HG02798 (cell line): Measurements from ENCODE around the gene CNGA2.

ENCODE experiments used
- ATAC-seq: cut with Tn5 transposase; IDR thresholded peaks from one replicate; pipeline ENCODE4 v1.9.1; 2021; ENCODE audit warnings: mild to moderate bottlenecking; ENCODE audit not compliant: unreplicated experiment, poor library complexity

The CNGA2 gene

DNA sequence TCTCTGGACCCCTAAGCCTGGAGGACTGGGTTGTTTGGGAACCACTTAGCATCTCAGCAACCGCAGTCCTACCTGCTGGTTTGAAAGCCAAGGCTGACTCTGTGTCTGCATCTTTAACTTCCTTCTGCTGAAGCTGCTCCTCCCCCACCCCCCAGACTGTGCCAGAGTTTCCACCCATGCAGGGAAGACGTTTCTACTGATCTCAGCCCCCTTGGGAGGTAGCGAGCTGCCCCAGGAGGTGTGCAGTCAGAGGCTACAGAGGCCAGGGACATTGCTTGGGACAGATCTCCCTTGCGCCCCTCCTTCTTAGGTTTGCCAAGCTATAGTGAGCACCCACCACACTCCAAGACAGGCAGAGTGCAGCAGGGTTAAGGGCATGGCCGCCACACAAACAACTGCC is 23.4 kb upstream of the CNGA2 start:
- ATAC-seq, result no peak

DNA sequence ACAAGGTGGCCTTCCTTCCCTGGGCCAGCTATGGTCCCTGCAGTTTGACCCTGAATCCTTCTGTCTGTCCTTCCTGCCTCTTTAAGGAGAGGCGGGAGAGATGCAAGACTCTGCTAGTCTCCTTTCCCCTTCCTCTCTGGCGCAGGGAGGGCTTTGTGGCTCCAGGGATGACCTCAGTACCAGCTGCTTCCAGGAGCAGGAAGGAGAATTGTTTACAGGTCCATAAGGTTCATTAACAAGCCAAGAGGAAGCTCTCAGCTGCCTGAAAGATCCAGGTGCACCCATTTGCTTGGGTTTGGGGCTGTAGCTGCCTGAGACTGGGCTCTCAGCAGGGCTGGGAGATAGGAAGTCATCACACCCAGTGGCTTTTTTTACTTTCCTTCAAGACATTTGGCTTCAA is 22.8 kb upstream of the CNGA2 start:
- ATAC-seq, result no peak

DNA sequence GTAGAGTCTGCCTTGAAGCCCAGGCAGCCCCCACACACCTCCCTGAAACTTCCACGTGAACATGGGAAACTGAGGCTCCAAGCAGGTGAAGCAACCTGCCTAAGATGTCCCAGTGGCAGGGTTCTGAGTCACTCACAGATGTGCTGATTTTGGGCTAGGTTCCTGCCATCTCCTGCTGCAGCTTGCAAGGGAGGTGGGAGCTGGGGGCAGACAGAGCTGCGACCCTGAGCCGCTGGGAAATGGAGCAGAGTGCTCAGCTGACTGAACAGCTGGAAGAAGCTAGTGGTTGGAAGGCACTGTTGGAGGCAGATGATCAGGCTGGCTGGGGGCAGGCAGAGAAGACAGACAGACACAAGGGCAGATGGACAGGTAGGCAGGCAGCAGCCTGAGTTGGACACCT is 22.3 kb upstream of the CNGA2 start:
- no peak for ATAC-seq

DNA sequence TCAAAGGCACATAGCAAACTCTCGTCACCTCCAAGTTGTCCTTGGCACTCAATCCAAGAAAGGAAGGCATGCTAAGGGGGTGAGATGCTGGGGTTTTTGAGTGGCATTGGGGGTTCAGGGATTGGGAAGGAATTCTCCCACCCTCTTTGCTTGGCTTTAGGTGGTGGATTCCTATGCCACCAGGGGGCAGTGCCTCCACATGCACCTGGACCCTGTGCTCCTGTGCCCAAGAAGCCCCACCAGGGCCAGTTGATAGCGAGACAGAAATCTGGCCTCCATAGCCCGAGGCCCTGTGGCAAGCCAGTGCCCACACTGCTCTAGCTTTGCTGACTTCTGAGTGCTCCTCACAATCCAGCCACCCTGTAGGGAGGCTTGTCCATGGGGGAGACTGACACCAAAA is 20.7 kb upstream of the CNGA2 start:
- ATAC-seq, result peak; percentile 43

DNA sequence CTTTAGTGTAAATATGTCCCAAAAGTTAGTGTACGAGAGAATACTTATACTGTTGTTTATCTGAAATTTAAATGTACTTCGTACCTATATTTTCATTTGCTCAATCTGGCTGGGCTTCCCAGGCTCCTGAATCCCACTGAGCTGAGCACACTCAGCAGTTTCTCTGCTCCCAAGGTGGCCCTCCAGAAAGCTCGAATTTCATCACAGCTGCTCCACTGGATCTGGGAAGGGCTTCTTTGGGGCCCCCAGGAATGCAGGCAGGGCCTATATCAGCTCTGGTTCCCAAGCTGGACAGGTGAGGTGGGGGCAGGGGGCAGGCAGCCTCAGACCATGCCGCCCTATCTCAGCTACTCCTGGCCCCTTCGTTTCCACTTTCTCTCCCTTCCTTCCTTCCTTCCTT is 20.2 kb upstream of the CNGA2 start:
- ATAC-seq, result no peak

DNA sequence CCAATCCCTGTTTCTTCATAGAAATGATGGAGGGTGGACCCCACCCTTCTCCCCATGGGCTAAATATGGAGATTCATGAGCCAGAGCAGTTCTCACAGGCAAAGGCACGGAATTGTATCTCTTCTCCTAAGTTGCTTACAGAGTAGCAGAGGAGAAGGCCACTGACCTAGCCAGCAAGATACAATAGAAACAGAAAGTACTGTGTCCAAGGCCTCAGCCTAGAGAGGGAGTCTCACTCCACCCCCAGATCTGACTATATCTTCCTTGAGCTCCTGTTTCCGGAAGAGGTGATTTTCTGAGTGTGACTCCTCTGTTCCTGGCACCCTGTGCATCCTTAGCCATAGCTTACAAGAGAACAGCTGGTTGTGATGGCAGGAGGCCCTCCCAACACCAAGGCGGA is 18.8 kb upstream of the CNGA2 start, which contains the start of gene FATE1:
FATE1 (plus strand) TSS at position 284 of the 400 bp plus-strand sequence; CDS start at position 369, 85 bp downstream.
- no peak for ATAC-seq

DNA sequence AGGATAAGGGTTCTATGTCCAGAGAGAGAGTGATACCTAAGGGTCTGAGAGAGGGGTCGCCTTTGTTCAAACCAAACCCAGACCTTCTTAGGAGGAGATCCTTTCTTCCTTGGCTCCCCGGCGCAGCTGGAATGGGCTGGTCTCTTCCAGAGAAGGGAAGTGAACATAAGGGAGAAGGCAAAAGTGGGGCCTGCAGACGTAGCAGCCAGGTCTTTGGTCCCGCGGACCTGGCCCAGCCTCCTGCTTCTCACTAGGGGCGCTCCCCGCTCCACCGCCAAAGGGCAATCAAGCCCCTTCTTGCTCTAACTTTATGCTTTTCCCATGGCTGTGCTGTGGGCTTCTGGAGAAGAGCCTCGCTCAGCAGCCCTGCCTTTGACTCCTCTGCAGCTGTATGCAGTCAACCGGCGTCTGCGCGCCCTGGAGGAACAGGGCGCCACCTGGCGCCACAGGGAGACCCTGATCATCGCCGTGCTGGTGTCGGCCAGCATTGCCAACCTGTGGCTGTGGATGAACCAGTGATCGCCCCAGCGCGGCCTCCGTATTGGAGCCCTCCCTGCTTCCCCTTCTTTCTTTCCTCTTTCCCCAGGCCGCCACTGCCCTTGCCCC is 12.2 kb upstream of the CNGA2 start:
- ATAC-seq, result no peak

DNA sequence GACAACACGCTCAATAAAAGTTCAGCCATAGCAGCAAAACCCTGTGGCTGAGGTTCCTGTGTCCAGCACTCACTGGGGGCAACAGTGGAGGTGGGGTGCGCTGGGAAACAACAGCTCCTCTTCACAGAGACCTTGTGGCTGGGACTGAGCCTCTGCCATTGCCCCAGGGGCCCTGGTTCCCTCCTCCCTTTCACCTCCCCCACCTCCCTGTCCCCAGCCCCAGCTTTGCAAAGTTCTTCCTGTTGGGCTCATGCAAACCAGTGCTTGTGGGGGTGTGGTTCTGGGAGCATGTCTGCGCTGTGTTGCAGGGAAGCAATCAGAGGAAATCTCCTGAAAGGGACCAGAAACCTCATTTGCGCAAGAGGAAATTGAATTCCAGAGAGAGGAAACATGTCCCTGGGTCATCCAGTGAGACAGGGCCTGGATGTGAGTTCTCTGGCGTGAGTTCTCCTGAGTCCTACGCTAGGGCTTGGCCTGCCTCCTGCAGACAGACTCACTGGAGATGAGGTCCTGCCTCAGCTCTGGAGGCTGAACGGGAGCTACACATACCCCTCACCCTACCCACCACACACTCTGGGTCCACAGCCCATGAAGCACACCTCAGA is 11.3 kb upstream of the CNGA2 start:
- no peak for ATAC-seq

DNA sequence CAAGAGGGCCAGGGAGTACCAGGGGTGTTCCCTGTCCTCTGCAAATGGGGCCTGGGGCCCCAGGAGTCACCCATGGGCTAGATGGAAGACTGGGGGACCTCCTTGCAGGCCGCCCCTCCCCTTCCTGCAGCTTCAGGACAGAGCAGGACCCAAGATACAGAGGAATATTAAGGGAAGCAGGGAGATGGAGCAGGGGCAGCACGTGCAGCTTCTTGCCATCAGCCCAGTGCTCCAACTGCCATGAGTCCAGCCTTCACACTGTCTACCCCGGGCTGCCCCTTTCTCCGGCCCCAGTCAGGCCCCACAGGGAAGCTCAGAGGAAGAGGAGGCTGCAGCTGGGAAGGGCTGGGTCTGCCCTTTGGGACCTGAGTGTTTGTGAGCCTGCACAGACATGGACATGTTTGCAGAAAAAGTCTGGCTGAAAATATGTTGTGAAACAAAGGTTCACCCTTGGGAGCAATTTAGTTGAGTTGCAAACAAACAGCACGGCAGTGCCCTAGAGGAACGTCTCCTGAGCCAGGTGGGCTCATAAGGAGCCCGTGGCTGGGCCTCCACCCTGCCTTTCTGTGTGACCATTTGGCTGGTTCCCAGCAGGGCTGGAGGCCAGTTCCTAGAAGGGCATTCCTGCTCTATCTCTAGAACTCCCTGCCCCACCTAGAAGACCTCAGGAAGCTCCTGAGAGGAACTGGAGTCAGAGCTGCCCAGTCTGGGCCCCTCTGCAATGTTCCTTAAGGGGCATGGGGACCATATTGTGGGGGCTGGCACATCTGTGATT is 9.8 kb upstream of the CNGA2 start:
- ATAC-seq, result no peak

DNA sequence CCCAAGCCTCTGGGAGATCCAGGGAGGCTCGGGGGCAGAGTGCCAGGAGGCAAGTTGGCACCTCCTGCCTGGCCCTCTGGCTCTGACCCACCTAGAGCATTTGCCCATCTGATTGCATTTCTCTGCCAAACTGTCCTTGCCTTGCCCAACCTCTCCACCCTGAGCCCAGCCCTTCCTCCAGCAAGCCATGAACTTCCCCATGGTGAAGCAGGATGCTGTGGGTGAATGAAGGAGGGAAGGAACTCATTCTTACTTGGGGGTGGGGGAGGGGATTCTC is 9.3 kb upstream of the CNGA2 start:
- ATAC-seq, result no peak

DNA sequence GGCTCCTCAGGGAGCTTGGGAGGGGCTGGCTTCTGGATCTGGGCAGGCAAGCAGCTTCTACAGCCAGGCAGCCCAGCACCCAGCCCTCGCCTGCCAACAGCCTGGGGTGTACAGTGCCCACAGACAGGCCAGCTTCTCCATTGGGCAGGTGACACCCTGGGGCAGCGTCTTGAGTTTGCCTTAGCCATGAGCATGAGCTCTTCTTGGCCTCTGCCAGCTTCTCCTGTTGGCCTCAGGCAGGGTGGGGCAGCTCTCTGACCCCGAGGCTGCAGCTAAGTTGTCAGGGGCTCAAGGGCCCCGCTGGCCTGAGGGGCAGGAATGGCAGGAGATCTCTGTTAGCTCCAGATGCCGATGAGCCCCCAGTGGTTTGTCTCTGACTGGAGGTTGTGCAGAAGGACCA is 7.8 kb upstream of the CNGA2 start:
- ATAC-seq, result no peak

DNA sequence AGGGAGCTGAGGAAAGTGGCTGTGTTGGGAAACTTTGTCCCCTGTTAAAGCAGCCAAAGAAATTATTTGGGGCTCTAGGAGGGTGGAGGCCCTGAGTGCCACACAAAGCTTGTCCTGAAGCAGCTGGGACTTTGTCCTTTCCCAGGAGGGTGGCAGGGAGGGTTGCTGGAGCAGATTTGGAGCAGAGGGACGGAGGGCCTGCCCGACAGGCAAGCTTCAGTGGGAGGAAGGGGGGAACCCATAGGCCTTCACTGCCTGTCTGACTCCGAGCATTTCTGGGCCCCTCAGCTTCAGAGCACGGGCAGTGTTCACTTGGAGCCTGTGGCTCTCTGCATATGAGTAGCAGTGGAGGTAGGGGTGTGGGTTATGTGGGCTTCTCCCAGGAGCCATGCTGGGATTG is 7.2 kb upstream of the CNGA2 start:
- ATAC-seq, result no peak

DNA sequence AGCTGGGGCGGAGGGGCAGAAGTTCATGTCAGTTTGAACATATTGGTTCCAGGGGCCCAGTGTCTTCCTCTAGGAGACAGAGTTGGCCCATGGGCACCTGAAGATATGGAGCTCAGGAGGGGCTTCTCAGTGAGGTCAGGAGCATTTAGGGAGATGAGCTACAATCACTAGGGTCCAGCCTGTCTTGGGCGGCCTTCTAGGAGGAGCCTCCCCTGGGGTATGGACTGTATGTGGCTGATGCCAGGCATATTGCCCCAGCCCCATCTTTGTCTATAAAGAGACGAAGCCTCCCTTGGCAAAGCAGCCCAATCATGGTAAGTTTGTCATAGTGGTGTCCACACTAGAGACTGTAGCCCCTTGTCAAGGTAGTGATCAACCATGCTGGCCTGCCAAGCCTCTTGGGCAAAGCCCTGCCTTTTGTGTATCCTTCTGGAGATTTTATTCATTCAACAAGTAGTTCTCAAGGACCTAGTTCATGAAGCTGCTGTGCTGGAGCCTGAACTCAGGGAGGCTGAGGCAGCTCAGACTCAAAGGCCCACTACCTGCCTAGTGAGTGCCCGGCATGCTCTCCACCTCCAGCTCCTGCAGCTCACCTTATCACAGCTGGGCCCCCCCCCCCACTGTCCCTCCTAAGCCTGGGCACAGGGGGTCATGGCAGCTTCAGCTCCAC is 5.4 kb upstream of the CNGA2 start:
- ATAC-seq, result no peak

DNA sequence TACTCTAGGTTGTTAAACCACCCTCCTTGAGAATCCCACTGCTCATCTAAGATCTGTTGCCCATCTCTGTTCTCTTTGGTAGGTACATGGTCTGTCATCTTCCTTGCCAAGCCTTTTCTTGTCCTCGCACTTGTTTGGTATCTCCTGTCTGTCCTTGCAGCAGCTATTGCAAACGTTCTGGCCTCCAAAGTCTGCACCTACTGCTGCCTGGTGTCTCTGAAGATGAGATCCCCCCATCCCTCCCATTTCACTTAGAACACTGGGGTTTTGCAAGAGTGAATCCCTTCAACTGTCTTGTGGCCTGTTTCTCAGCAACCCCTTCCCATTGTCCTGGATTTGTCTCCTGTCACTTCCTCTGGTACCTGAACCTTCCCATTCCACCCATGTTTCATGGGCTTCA is 673 bp downstream of the CNGA2 start:
- ATAC-seq, result no peak

DNA sequence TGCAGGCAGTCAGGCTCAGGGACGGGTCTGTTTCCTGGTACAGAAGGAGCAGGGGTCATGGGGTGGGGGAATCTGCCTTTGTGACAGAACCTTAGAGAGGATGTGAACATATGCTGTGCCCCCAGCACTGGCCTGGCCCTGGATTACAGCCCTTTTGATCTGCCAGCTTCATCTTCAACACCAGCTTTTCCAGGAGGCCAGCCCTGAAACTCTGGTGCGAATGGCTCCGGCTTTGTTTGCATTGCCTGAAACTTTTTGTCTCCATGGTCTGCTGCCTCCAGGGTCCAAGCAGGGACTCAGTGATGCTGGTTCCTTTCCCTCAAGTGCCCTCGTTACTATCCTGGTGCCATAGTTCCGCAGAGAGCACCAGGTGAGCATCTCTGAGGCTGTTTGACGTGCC is 2.1 kb downstream of the CNGA2 start:
- ATAC-seq, result no peak

DNA sequence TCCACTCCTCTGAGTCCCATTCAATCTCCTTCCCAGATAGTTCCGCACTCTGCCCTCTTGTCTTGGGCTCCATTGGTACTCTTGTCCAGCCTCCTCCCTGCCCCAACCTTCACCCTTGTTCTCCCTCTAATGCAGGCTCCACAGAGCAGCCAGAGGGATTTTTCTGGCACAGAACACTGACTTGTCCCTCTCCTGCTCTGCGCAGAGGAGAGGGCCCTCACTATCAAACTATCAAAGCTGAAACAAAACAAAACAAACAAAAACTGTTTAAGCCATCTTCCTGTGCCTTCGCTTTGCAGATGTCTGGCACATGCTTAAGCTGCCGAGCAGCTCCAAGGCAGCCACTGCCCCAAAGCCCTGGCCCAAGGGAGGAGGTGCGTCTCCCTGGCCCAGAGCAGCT is 2.9 kb downstream of the CNGA2 start:
- ATAC-seq, result no peak

DNA sequence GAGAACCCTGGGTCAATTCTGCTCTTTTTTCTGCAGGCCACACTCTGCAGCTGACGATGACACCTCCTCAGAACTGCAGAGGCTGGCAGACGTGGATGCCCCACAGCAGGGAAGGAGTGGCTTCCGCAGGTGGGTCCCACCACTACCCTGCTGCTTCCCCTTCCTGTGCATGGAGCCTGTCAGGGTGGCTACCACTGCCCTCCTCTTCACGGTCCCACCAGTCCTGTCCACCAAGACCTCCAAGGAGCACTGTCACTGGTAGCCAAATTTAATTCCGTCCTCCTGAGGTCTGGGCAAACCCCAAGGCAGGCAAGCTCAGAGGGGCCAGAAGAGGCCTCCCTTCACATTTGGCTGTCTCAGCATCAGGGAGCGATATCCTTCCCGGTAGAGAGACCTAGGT is 4.2 kb downstream of the CNGA2 start:
- ATAC-seq, result no peak

DNA sequence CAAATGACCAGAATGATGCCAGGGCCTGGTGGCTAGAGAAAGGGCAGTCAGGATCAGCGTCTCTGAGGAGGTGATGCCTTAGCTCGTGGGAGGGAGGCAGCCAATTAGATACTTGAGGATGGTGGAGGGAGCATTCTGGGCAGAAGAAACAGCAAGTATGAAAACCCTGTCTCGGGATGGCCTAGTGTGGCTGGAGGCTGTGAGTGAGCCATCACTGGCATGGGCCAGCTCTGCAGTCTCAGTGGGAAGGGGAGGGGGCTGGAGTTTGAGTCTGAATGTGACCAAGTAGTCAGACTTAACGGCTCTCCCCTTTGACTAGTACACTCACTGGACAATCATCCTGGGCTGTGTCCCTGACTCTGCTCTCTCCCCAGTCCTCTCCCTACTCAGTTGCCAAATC is 7.1 kb downstream of the CNGA2 start:
- ATAC-seq, result no peak

DNA sequence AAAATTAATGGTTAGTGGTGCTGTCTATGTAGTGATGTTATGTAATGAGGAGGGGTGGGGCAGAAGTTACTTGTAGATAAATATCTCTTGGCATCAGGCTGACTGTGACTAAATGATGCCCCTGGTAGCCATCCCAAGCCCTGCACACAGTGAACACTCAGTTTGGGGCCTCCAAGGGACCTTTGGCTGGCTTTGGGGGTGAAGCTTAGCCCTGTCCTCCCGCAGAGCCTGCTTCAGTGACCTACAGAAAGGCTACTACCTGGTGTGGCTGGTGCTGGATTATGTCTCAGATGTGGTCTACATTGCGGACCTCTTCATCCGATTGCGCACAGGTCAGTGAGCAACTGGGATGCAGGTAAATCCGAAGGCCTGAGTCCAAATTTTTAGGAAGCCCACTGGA is 7.8 kb downstream of the CNGA2 start:
- no peak for ATAC-seq

DNA sequence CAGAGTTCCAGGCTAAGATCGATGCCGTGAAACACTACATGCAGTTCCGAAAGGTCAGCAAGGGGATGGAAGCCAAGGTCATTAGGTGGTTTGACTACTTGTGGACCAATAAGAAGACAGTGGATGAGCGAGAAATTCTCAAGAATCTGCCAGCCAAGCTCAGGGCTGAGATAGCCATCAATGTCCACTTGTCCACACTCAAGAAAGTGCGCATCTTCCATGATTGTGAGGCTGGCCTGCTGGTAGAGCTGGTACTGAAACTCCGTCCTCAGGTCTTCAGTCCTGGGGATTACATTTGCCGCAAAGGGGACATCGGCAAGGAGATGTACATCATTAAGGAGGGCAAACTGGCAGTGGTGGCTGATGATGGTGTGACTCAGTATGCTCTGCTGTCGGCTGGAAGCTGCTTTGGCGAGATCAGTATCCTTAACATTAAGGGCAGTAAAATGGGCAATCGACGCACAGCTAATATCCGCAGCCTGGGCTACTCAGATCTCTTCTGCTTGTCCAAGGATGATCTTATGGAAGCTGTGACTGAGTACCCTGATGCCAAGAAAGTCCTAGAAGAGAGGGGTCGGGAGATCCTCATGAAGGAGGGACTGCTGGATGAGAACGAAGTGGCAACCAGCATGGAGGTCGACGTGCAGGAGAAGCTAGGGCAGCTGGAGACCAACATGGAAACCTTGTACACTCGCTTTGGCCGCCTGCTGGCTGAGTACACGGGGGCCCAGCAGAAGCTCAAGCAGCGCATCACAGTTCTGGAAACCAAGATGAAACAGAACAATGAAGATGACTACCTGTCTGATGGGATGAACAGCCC is 9.3 kb downstream of the CNGA2 start:
- ATAC-seq, result no peak

DNA sequence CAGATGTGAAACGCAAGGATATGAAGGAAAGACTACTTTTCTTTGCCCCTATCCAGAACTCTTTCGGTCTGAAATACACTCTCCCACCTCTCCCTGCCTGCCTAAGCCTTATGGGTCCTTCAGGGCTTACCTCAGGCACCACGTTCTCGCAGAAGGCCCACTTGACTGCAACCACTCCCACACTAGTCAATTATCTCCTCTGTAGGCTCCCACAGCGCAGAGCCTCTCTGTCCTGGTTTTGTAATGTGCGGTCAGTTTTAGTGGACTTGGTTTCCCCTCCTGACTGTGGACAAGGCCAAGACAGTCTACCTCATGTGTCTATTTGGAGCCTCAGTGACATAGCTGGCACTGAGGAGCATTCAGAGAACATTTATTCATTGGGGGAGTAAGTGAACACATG is 11.1 kb downstream of the CNGA2 start:
- no peak for ATAC-seq
